Stimulated activated CD4-positive, alpha-beta T cell treated with anti-CD3 and anti-CD28 coated beads, Interleukin-1b, Interleukin-23, amount 100 ng/mL, for 24 hours (primary cell): ENCODE results near the gene NFIC.
"Not testable (repeated sequence)": the region's sequence is repeated elsewhere in the genome, so short reads cannot be mapped to it uniquely, and the experiment has no call there.

Experiments
- DNase-seq, 4 experiments: peaks; one replicate each; pipeline ENCODE4 v3.0.0-alpha.2; 2020; ENCODE audit warnings: low read depth in 4 of 4, low spot score in 1 of 4

The NFIC gene

GRCh38 chr19:3370728-3371591 is 4.6 kb downstream of the NFIC start:
- no peak for DNase-seq

GRCh38 chr19:3372413-3372812 is 6.0 kb downstream of the NFIC start:
- DNase-seq: no peak

GRCh38 chr19:3373971-3374368 is 7.6 kb downstream of the NFIC start:
- no peak for DNase-seq

- no peak for DNase-seq
Measured at GRCh38 chr19:3374369-3375112, 8.2 kb downstream of the NFIC start.

- DNase-seq: no peak
Measured at GRCh38 chr19:3375221-3376090, 9.1 kb downstream of the NFIC start.

- not testable (repeated sequence) for DNase-seq
Measured at GRCh38 chr19:3376091-3376455, 9.7 kb downstream of the NFIC start.

GRCh38 chr19:3378352-3379150 is 12.2 kb downstream of the NFIC start:
- DNase-seq: no peak

GRCh38 chr19:3380829-3381228 is 14.4 kb downstream of the NFIC start:
- DNase-seq: no peak

- DNase-seq: no peak
Measured at GRCh38 chr19:3381701-3382372, 15.5 kb downstream of the NFIC start.

- DNase-seq: no peak
Measured at GRCh38 chr19:3382460-3383100, 16.2 kb downstream of the NFIC start.

GRCh38 chr19:3383121-3383722 is 16.8 kb downstream of the NFIC start:
- DNase-seq: no peak

GRCh38 chr19:3386447-3387234 is 20.3 kb downstream of the NFIC start:
- no peak for DNase-seq

GRCh38 chr19:3387645-3388589 is 21.5 kb downstream of the NFIC start:
- DNase-seq: no peak

GRCh38 chr19:3389446-3389778 is 23.0 kb downstream of the NFIC start:
- DNase-seq: no peak

- no peak for DNase-seq
Measured at GRCh38 chr19:3389876-3390371, 23.5 kb downstream of the NFIC start.

GRCh38 chr19:3391911-3392310 is 25.5 kb downstream of the NFIC start:
- not testable (repeated sequence) for DNase-seq

GRCh38 chr19:3392480-3392879 is 26.1 kb downstream of the NFIC start:
- no peak for DNase-seq
